IPS-NIHi7 (cell line): ENCODE data around the gene PTGES2.
"Not testable (repeated sequence)": the region's sequence is repeated elsewhere in the genome, so short reads cannot be mapped to it uniquely, and the experiment has no call there.

Experiments used
- DNase-seq: peaks from one replicate; pipeline ENCODE4 v3.0.0; 2012; ENCODE audit warnings: mixed read lengths; ENCODE audit errors: extremely low spot score

PTGES2 gene

GRCh38 chr9:128088253-128088945, 39.1 kb downstream of the PTGES2 start:
- no peak for DNase-seq

- DNase-seq: no peak
Observed at GRCh38 chr9:128087262-128087661, 40.3 kb downstream of the PTGES2 start.

DNA sequence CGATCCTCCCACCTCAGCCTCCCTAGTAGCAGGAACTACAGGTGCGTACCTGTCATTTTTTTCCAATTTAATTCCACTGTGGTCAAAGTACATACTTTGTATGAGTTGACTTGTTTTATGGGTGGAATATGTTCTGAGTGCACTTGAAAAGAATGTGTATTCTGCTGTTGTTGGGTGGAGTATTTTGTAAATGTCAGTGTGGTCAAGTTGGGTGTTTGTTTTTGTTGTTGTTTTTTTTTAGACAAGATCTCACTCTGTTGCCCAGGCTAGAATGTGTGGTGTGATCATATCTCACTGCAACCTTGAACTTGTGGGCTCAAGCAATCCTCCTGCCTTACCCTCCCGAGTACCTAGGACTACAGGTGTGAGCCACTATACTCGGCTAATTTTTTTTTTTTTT, 41.6 kb downstream of the PTGES2 start:
- DNase-seq: no peak

DNA sequence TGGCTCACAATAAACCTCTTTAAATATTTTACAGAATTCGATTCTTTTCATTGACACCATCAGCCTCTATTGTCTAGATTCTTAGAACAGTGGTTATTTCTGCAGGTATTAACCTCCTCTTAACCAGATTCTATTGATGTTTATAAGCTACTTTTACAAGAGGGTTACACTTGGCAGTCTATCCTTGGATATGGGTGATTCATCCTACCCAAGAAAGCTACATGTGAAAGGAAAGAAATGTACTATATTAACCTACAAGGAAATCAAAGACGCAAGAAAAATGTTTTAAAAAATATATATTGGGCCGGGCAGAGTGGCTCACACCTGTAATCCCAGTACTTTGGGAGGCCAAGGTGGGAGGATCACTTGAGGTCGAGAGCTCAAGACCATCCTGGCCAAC, 42.8 kb downstream of the PTGES2 start:
- DNase-seq: no peak

GRCh38 chr9:128082151-128082550, 45.4 kb downstream of the PTGES2 start:
- DNase-seq: no peak

DNA sequence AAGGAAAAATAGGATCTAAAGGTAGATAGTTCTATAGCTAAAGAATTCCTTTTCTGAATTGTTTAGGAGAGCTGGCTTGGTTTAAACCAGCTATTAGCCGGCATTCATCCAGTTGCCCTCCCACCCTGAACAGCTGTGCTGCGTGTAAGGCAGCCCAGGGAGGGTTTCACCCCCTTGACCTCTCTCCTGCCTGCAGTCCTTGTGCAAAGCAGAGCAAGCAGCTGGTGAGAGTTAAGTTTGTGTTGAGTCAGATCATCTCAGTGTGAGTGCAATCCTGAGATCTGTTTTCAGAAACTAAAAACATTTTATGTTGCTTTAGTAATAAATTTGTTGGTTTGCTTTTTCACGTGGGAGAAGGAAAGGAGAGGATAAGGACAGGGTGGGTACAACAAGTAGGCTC, 46.5 kb downstream of the PTGES2 start:
- no peak for DNase-seq

GRCh38 chr9:128080206-128080605, 47.3 kb downstream of the PTGES2 start:
- no peak for DNase-seq

DNA sequence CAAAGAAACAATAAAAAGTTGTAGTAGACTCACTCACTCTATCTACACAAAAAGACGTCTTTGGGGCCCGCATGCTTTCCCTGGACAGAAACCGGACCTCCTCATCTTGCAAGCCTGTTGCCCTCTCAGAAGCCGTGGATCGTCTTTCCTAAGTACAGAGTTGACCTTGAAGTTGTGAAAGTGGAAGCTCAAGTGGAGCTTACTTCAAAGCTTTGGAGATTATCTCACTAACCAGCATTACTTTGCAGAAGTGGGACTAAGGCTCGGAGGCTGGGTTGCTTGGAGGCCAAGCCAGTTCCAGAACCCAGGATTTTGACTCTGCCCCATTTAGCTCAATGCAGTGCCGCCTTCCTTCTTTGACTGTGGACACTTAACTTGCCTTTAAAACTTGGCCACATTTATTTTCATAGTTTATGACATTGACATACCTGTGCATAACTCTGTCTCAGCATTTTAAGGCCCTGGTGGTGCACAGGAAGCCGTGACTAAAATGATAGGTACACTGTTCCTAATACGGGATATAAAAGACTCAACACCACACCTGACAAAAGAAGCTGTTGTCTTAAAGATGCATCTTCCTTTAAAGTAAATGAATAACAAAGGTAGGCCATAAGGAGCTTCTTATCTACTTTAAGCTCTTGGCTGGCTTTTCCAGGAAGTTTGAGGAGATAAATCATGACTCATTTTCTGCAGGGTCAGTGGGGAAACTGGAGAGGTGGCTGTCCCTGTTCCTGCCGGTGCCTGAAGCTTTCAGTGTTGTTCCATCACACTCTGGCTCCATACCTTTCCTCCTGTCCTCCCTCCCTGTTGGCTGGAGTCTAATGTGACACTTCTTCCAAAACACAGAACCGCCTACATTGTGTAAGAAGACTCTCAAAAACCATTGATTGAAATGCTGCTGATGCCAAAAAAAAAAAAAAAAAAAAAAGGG, 48.8 kb downstream of the PTGES2 start:
- no peak for DNase-seq

- no peak for DNase-seq
Observed at GRCh38 chr9:128077847-128078503, 49.6 kb downstream of the PTGES2 start.

GRCh38 chr9:128073253-128073886, 54.2 kb downstream of the PTGES2 start:
- no peak for DNase-seq

DNA sequence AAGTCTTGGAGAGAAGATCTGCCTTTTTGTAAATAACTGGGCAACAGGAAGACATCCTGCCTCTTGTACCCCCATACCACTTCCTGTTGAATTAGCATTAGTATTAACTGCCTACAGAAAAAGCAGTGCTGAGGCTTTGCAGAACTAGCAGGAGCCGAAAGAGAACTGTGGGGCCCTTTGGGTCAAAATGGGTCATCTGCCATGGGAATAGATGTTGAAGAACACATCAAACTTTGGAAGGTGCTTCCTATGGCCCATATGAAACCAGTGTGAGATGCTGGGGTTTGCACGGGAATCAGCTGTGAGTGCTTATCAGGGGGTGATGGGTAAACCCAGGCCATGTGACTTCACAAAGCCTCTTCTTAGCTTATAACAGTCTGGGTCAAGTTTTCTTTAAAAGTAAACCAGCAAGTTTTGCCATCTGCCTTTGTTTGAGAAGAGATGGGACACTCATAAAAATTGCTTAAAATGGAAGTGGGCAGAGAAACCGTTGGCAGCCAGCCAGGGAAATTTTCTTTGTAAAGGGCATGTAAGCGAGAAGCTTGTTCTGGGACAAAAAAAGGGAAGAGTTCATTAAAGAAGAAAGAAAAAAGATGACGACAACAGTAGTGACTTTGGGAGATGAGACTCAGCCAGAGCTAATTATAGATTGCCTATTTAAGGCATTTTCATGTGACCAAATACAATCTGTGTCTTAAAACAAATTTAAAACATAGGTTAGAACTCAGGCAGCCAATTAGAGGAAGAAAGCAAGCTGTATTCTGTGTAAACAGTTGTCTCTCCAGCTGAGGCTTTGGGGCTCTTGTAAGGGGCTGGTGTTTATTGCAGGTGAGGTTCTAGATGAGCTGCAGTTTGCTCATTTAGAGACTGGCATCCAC, 55.1 kb downstream of the PTGES2 start:
- DNase-seq: no peak

- DNase-seq: not testable (repeated sequence)
Observed at GRCh38 chr9:128071475-128071874, 56.1 kb downstream of the PTGES2 start.

- no peak for DNase-seq
Observed at GRCh38 chr9:128070874-128071273, 56.7 kb downstream of the PTGES2 start.
